Superior temporal gyrus (tissue), 1 donor: ENCODE results near the gene NPEPL1.

Source experiments
- DNase-seq: peaks from one replicate; pipeline ENCODE4 v3.0.0-alpha.2; 2016; ENCODE audit errors: extremely low spot score

NPEPL1 gene

DNA sequence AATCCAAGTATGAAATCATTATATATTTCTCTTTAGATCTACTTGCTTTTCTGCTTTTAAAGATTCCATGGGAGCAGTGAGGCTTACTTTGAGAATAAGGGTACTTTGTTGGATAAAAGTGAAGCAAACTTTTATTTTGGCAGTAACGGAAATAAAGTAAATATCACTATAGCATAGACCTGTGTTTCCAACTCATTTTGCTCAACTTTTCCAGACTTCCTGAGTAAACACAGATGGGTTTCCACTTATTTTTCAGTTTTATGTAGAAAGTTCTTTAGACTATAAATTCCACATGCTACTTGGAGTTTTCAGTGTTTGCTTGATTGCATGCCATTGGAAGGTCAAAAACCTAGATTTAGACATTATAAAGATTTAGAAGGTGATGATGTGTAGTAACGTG, 35.3 kb upstream of the NPEPL1 start:
- DNase-seq, result no peak

- DNase-seq, result no peak
Observed at GRCh38 chr20:58657986-58658385, 34.6 kb upstream of the NPEPL1 start.

GRCh38 chr20:58658760-58659159, 33.8 kb upstream of the NPEPL1 start:
- no peak for DNase-seq

GRCh38 chr20:58659841-58660240, 32.8 kb upstream of the NPEPL1 start:
- no peak for DNase-seq

DNA sequence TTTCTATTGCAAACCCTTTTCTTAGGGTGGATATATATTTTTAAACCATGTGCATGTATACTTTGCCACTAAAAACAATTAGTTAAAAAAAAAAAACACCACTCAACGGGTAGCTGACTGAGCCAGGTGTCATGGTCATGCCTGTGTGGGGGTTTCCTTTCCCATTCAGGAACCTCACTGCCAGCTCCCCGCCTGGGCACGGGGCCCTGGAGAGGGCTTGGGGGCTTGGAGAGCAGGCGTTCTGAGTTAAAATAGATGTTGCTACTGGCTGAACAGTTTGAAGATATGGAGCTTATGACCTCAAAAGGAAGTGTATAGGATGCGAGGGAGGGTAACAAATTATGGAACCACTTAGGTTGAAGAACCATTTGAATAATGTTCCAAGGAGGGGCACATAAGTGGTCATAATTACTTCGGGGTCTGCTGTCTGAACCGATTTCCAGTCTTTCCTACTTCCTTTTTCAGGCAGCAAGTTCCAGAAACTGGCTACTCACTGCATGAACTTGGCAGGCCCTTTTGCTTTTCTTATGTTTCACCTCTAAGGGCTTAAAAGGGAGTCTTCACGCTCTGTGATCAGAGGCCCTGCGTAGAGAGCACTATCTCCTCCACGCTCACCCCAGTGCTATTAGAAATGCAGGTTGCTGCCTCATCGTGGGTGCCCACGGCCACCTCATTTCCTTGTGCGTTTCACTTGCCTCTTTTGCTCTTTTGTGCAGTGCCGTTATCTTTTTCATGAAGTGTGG, 31.6 kb upstream of the NPEPL1 start:
- DNase-seq, result no peak

GRCh38 chr20:58661598-58662473, 30.8 kb upstream of the NPEPL1 start:
- no peak for DNase-seq

- no peak for DNase-seq
Observed at GRCh38 chr20:58664331-58664730, 28.3 kb upstream of the NPEPL1 start.

DNA sequence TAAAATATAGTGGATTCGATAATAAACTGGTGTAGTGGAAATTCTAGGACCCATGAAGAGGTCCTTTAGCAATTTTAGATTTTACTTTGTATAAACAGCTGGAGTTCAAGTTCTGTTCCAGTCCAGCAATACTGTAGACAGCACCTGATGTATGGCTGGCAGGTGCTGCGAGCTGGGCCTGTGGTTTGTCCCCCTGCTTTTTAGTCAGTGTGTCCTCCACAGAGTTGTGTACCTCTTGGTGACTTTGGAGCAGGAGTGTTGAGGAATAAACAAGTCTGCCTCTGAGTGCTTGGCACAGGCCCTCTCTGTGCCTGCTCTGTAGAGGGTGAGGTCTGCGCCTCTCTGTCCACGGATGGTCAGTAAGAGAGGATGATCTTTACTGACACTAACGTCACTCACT, 27.7 kb upstream of the NPEPL1 start:
- DNase-seq, result no peak

GRCh38 chr20:58665606-58666005, 27.0 kb upstream of the NPEPL1 start:
- DNase-seq, result no peak

- no peak for DNase-seq
Observed at GRCh38 chr20:58666702-58667101, 25.9 kb upstream of the NPEPL1 start.

GRCh38 chr20:58667975-58668374, 24.6 kb upstream of the NPEPL1 start:
- no peak for DNase-seq

DNA sequence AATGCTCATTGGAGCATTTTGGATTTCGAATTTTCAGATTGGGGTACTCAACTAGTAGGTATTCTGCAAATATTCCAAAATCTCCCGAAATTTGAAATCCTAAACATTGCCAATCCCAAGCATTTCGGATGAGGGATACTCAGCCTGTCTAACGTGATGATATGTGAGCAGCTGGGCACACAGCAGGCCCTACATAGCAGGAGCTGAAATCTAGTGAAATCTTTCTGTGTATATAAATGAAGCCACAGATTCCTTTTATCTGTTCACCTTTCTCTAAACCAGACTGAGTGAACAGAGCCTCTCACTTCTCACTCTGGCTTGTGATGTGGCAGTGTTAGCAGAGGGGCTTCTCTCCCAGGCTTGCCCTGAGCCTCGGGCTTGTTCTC, 23.7 kb upstream of the NPEPL1 start:
- no peak for DNase-seq

DNA sequence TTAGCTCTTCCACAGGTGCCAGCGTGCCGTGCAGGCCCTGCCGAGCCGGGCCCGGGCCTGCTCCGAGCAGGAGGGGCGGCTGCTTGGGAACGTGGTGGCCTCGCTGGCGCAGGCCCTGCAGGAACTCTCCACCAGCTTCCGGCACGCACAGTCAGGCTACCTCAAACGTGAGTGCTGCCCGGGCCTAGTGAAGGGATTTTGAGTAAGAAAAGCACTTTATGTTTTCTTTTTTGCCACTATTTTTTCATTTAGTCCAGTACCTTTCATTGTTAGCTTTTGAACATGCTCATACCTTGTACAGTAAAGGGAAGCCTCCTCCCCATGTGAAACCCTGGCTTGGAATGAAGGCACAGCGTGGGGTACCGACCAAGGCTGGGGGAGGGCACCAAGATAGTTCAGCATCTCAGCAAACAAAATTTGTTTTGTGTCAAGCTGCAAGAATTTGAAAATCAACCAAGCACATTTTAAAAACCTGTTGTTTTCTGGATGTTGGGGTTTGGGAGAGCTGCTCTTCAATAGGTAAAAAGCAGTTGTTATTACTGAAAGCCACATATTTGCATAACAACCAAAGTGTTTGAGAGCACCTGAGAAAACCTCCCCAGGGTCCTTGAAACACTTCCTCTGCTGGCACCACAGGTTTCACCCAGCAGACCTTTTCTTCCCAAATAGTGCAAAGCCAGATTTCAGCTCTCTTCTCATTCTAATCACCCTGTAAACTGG, 23.2 kb upstream of the NPEPL1 start:
- DNase-seq, result no peak

DNA sequence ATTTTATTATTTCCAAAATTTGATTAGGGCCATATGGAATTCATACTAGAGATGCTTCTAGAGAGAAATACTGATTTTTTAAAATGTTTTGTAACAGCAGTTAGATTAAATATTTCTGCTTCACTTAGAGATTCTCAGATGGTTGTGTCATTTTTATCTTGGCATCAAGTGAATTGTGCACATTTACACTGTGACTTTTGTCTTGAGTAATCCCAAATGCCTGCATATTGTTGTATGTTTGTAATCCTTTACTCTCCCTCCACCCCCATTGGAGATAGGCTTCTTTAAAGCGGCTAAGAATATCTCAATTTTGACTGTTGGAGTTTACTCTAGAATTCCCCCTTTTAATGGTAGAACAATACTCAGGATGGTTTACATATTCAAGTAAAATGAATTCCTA, 22.5 kb upstream of the NPEPL1 start:
- no peak for DNase-seq

DNA sequence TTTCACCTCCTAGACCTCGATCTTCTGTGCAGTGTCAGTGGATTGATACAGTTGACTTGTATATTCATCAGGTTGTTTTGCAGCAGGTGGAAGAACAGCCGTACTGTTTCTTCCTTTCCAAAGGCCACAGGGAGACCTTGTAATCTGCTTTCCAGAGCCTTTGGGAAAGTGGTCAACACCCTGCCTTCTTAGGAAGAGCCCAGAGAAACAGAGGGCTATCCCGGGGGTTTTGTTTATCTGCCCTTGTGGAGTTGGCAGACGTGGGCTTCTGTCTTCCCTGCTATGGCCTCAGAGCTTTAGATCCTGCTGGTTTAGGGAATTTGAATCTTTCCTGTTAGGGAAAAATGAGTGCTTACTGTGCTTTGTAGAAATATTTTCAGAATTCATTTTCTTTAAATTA, 21.9 kb upstream of the NPEPL1 start:
- DNase-seq, result no peak

DNA sequence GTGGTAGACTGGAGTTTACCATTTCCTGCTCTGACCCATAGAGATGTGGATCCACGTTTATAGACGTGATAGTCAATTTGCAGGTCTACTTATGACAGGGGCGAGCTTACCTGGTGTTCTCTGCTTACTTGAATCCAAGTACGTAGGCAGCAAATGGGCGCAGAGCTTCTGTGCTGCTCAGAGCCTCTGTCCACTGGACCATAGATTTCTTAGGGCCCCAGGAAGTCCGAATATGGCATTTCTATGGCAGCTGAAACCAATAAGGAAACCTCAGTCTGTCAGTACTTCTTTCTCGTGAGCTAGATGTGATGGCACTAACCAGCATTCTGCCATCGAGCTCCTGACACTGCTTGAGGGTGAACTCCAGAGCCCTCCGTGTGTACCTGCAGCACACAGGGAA, 19.5 kb upstream of the NPEPL1 start:
- DNase-seq, result no peak

GRCh38 chr20:58675146-58675584, 17.4 kb upstream of the NPEPL1 start:
- no peak for DNase-seq

GRCh38 chr20:58675641-58676040, 17.0 kb upstream of the NPEPL1 start:
- no peak for DNase-seq

GRCh38 chr20:58676161-58676560, 16.4 kb upstream of the NPEPL1 start:
- DNase-seq, result no peak

DNA sequence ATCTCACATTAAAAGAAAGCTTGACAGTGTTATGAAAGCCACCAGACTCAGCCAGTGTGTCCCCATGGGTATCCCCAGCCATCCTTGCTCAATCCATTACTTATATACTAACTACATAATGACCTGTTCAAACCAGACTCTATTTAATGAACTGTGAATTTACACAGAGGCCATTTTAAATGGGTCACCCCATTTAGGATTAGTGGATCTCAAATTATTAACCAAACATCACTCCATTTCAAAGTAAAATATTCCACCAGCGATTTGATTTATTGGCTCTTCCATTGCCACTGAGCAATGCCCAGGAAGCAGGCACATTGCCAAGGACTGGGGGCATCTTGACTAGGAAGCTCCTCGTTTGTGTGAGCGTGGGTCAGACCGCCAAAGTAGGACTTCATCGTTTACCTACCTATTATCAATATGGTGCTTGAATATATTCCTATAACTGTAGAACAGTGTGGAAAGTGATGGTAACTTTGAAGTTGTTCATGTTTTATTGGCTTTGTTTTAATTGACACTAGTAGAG, 15.5 kb upstream of the NPEPL1 start:
- no peak for DNase-seq

GRCh38 chr20:58677808-58678207, 14.8 kb upstream of the NPEPL1 start:
- no peak for DNase-seq

GRCh38 chr20:58678806-58679205, 13.8 kb upstream of the NPEPL1 start:
- no peak for DNase-seq
